GM12878 (cell line): Measurements from ENCODE around the gene VGF. TPM values are rescaled to one million over a fixed set of nuclear protein-coding genes. Genes with fewer than 3 reads are reported as not detected.

Experiments
- ATAC-seq: fragments of 200-7000 bp; cut with Tn5 transposase; 3 replicates; pipeline ENCODE4 v1.9.1; 2020; ENCODE audit warnings: mild to moderate bottlenecking, moderate library complexity
- BruUV-seq: library from RNA; stranded (reverse); fragments of 400-500 nt; replicated peaks from 2 replicates; lab custom pipeline; 2021; lab: Mats Ljungman, UMichigan
- CTCF ChIA-PET: fragments of 300-600 bp; sonication (Branson Sonifier 250); formaldehyde crosslinking; extraction: SDS; loops from one replicate; lab custom pipeline; 2021; ENCODE audit warnings: inconsistent platforms; lab: Yijun Ruan, JAX
- POLR2A ChIA-PET: fragments of 350-600 bp; formaldehyde crosslinking; extraction: SDS; loops from one replicate; lab custom pipeline; 2021; ENCODE audit warnings: inconsistent platforms; lab: Charles Lee
- RAD21 ChIA-PET: fragments of 300-600 bp; sonication (Branson Sonifier 250); formaldehyde crosslinking; loops from one replicate; lab custom pipeline; 2023; ENCODE audit warnings: antibody characterized with exemption; ENCODE audit not compliant: unreplicated experiment; lab: Charles Lee
- SMC1A ChIA-PET: fragments of 300-600 bp; sonication (Branson Sonifier 250); formaldehyde crosslinking; loops from one replicate; lab custom pipeline; 2023; ENCODE audit not compliant: unreplicated experiment, uncharacterized antibody; lab: Charles Lee
- DNase-seq: peaks from one replicate; pipeline ENCODE4 v3.0.0-alpha.2; 2011; ENCODE audit warnings: low read depth, low spot score
- FAIRE-seq: peaks from 3 replicates; lab custom pipeline; 2011; peaks lifted over from hg19 to GRCh38; lab: Jason Lieb, UNC
- H2AFZ ChIP-seq: 2 replicates; pipeline ENCODE4 v1.6.0; 2011; ENCODE audit warnings: low read depth, low read length, control low read depth; ENCODE audit not compliant: control insufficient read depth
- H3K27ac ChIP-seq: 2 replicates; pipeline ENCODE4 v1.5.1; 2011; ENCODE audit warnings: control low read depth; ENCODE audit not compliant: control insufficient read depth, insufficient read depth
- H3K27me3 ChIP-seq, 2 experiments: replicated peaks in 1 of 2; 2 replicates each; pipeline versions ENCODE4 v1.6.0 to v1.6.1; 2011; ENCODE audit warnings: low read length in 1 of 2; ENCODE audit not compliant: control insufficient read depth in 2 of 2, insufficient read depth in 2 of 2
- H3K36me3 ChIP-seq, 2 experiments: 2 replicates each; pipeline ENCODE4 v1.5.1; 2011; ENCODE audit warnings: low read length in 1 of 2; ENCODE audit not compliant: control insufficient read depth in 2 of 2, insufficient read depth in 2 of 2
- H3K4me1 ChIP-seq: 2 replicates; pipeline ENCODE4 v1.6.1; 2011; ENCODE audit warnings: mild to moderate bottlenecking, low read length, moderate library complexity, mixed read lengths; ENCODE audit not compliant: control insufficient read depth, insufficient read depth
- H3K4me2 ChIP-seq: 2 replicates; pipeline ENCODE4 v1.6.0; 2011; ENCODE audit warnings: control low read depth; ENCODE audit not compliant: control insufficient read depth, insufficient read depth
- H3K4me3 ChIP-seq: fragments of 200-600 bp; sonication (generic); 2 replicates; pipeline ENCODE4 v1.5.1; 2016
- H3K79me2 ChIP-seq: 2 replicates; pipeline ENCODE4 v1.6.0; 2011; ENCODE audit warnings: low read length; ENCODE audit not compliant: control insufficient read depth, insufficient read depth
- H3K9ac ChIP-seq: 2 replicates; pipeline ENCODE4 v1.8.0; 2011; ENCODE audit warnings: low read length, control low read depth, mixed read lengths; ENCODE audit not compliant: control insufficient read depth, insufficient read depth
- H3K9me3 ChIP-seq: replicated peaks from 3 replicates; pipeline ENCODE4 v1.5.1; 2011; ENCODE audit warnings: mild to moderate bottlenecking, low read length; ENCODE audit not compliant: control insufficient read depth, insufficient read depth
- H4K20me1 ChIP-seq: 2 replicates; pipeline ENCODE4 v1.6.0; 2011; ENCODE audit not compliant: control insufficient read depth, insufficient read depth
- CHD1 ChIP-seq: IDR thresholded peaks from 2 replicates; pipeline ENCODE4 v1.6.1; 2012; ENCODE audit warnings: low read depth, low read length, improper control_type of control experiment
- ESRRA ChIP-seq: IDR thresholded peaks from 2 replicates; pipeline ENCODE4 v1.6.1; 2012; ENCODE audit warnings: mild to moderate bottlenecking, low read length, improper control_type of control experiment
- MEF2B ChIP-seq: fragments of 450-650 bp; IDR thresholded peaks from 2 replicates; pipeline ENCODE4 v1.6.1; 2018; ENCODE audit warnings: mild to moderate bottlenecking, moderate library complexity; ENCODE audit not compliant: partially characterized antibody, poor library complexity, severe bottlenecking
- MTA3 ChIP-seq: IDR thresholded peaks from 2 replicates; pipeline ENCODE4 v1.6.1; 2012; ENCODE audit warnings: low read length, inconsistent platforms, borderline replicate concordance
- NFIC ChIP-seq: IDR thresholded peaks from 2 replicates; pipeline ENCODE4 v1.6.1; 2012; ENCODE audit warnings: low read depth, mild to moderate bottlenecking, inconsistent platforms, low read length, moderate library complexity
- NR2C1 ChIP-seq: fragments of 450-650 bp; IDR thresholded peaks from 2 replicates; pipeline ENCODE4 v1.6.1; 2017; ENCODE audit warnings: antibody characterized with exemption, mild to moderate bottlenecking, moderate library complexity
- PML ChIP-seq: IDR thresholded peaks from 2 replicates; pipeline ENCODE4 v1.6.1; 2012; ENCODE audit warnings: low read length, inconsistent platforms
- RUNX3 ChIP-seq: IDR thresholded peaks from 2 replicates; pipeline ENCODE4 v1.6.1; 2012; ENCODE audit warnings: low read length, inconsistent platforms
- TCF12 ChIP-seq: IDR thresholded peaks from 2 replicates; pipeline ENCODE4 v1.6.1; 2011; ENCODE audit warnings: low read depth, mild to moderate bottlenecking, low read length
- YBX1 ChIP-seq: fragments of 450-650 bp; IDR thresholded peaks from 2 replicates; pipeline ENCODE4 v1.6.1; 2016; ENCODE audit warnings: antibody characterized with exemption
- ZNF217 ChIP-seq: fragments of 450-650 bp; IDR thresholded peaks from 2 replicates; pipeline ENCODE4 v1.6.1; 2017; ENCODE audit warnings: antibody characterized with exemption, mild to moderate bottlenecking
- ZNF274 ChIP-seq: IDR thresholded peaks from one replicate; pipeline ENCODE4 v1.8.0; 2011; ENCODE audit not compliant: insufficient read length, insufficient read depth
- ZNF622 ChIP-seq: fragments of 450-650 bp; IDR thresholded peaks from 2 replicates; pipeline ENCODE4 v1.6.1; 2017; ENCODE audit warnings: mild to moderate bottlenecking, inconsistent platforms
- ZNF687 ChIP-seq: fragments of 450-650 bp; IDR thresholded peaks from 2 replicates; pipeline ENCODE4 v1.6.1; 2017; ENCODE audit warnings: mild to moderate bottlenecking, moderate library complexity
- WGBS: methylation state at CpG from one replicate; pipeline ENCODE4 v1.1.6; 2016; ENCODE audit warnings: low lambda C conversion rate; ENCODE audit not compliant: insufficient replicate concordance, insufficient coverage; ENCODE audit errors: missing lambda C conversion rate; 5-methylcytosine and 5-hydroxymethylcytosine counted together
- in situ Hi-C: fragments of 300-500 bp; cut with MboI; formaldehyde crosslinking; loops from 9 replicates; pipeline ENCODE4 v1.14.3; 2018; ENCODE audit warnings: mixed read lengths
- intact Hi-C: fragments of 100-400 bp; cut with micrococcal nuclease; formaldehyde crosslinking; loops from one replicate; pipeline ENCODE4 v1.14.2; 2022; ENCODE audit not compliant: unreplicated experiment
- polyA plus RNA-seq, 11 experiments: library from polyadenylated mRNA; depleted of rRNA in 4 of 11; unstranded in 6 of 11; stranded (reverse) in 5 of 11; fragments of >200 nt; fragmentation: Nextera tagmentation in 4 of 11; fragmentation: Illumina TruSeq in 1 of 11; extraction: Ambion mirVana in 4 of 11; extraction: Trizol in 1 of 11; gene quantifications; 1 replicate in 1 of 11; 2 replicates in 10 of 11; pipeline versions ENCODE4 v1.2.1 to v1.2.3, GENCODE V29; 2011 to 2016; ENCODE audit warnings: inconsistent platforms in 2 of 11, missing spikeins in 2 of 11, low read depth in 1 of 11
- total RNA-seq, 4 experiments: library from RNA; depleted of rRNA in 3 of 4; stranded (reverse); fragments of >200 nt in 3 of 4; fragmentation: Illumina TruSeq in 1 of 4; extraction: Trizol in 1 of 4; gene quantifications; 2 replicates each; pipeline versions ENCODE4 v1.2.1 to v1.2.3, GENCODE V29; 2013 to 2021
- TF ChIP-seq, protein P1 (sequence below), 3 experiments: IDR thresholded peaks in 2 of 3; conservative IDR thresholded peaks in 1 of 3; 2 replicates each; pipeline ENCODE4 v1.5.1; 2011; ENCODE audit warnings: low read depth in 3 of 3, low read length in 3 of 3, mild to moderate bottlenecking in 3 of 3, control low read depth in 2 of 3, moderate library complexity in 2 of 3, inconsistent platforms in 1 of 3, mixed read lengths in 1 of 3; ENCODE audit not compliant: control insufficient read depth in 2 of 3, insufficient read depth in 1 of 3; ENCODE audit errors: extremely low read depth in 1 of 3

Gene VGF
- total and polyA plus RNA-seq, 10 of the 15 experiments (the other 5 are each of a cell fraction or from before 2014, with no cell fraction given): 0.09 to 0.25 (median 0.17) TPM; not detected in 6

DNA sequence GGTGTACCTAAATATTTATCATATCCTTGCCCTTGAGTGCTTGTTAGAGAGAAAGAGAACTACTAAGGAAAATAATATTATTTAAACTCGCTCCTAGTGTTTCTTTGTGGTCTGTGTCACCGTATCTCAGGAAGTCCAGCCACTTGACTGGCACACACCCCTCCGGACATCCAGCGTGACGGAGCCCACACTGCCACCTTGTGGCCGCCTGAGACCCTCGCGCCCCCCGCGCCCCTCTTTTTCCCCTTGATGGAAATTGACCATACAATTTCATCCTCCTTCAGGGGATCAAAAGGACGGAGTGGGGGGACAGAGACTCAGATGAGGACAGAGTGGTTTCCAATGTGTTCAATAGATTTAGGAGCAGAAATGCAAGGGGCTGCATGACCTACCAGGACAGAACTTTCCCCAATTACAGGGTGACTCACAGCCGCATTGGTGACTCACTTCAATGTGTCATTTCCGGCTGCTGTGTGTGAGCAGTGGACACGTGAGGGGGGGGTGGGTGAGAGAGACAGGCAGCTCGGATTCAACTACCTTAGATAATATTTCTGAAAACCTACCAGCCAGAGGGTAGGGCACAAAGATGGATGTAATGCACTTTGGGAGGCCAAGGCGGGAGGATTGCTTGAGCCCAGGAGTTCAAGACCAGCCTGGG lies 27.0 kb downstream of the VGF start (continued):
- TF ChIP-seq NFIC: 0 out of 2 replicates have a peak, but pooled peaks have one; percentile 44
- no peak for TF ChIP-seq YBX1
- TF ChIP-seq CHD1: no peak
- no peak for TF ChIP-seq NR2C1

GRCh38 chr7:101137651-101138212 lies 27.6 kb downstream of the VGF start:
- H3K4me3 ChIP-seq: no peak overlapping the region
- peaks cover 3% of the 10 kb centered on the region for H3K4me1 ChIP-seq
- ChIA-PET SMC1A (interaction anchor here (0.6 to 1.6 kb wide), 4 partner anchors 10 to 52 kb away, joined by 3 to 9 read pairs (median 8); partner anchors contain the start of gene TRIM56), POLR2A (interaction anchor here (0.5 to 1.0 kb wide), 4 partner anchors 14 to 248 kb away, joined by 3 to 10 read pairs (median 5); partner anchors contain the start of gene UFSP1), CTCF (interaction anchor here (0.5 to 12.4 kb wide), 20 partner anchors 9 to 248 kb away, joined by 3 to 248 read pairs (median 6); partner anchors contain the start of genes PLOD3, SERPINE1, TRIM56 and UFSP1), RAD21 (interaction anchor here (0.7 to 2.4 kb wide), 11 partner anchors 11 to 248 kb away, joined by 3 to 15 read pairs (median 3); partner anchors contain the start of genes SERPINE1, TRIM56, UFSP1 and VGF)
- H4K20me1 ChIP-seq: no peaks in the 10 kb centered on the region
- no peaks in the 10 kb centered on the region for H3K9me3 ChIP-seq
- no peak overlapping the region for H3K27ac ChIP-seq
- intact Hi-C loops: loop anchor here (5.0 kb wide), 1 partner anchor 50 kb away; the partner anchor contains the start of gene TRIM56
- FAIRE-seq (no peak), DNase-seq (no peak), ATAC-seq (peak; percentile 16)
- no peak overlapping the region for H3K4me2 ChIP-seq
- WGBS: 57% methylated on average over 9 of the region's 9 CpGs
- no peak overlapping the region for H3K9ac ChIP-seq
- H2AFZ ChIP-seq: no peak overlapping the region
- in situ Hi-C loops: no loop called here
- BruUV-seq: no TSS peak
- no peaks in the 10 kb centered on the region for H3K79me2 ChIP-seq
- H3K27me3 ChIP-seq: peaks cover 0 to 2% of the 10 kb centered on the region in 2 experiments; a peak in 1 of 4 replicates
- H3K36me3 ChIP-seq: no peaks in the 10 kb centered on the region
- TF ChIP-seq, protein P1, sequence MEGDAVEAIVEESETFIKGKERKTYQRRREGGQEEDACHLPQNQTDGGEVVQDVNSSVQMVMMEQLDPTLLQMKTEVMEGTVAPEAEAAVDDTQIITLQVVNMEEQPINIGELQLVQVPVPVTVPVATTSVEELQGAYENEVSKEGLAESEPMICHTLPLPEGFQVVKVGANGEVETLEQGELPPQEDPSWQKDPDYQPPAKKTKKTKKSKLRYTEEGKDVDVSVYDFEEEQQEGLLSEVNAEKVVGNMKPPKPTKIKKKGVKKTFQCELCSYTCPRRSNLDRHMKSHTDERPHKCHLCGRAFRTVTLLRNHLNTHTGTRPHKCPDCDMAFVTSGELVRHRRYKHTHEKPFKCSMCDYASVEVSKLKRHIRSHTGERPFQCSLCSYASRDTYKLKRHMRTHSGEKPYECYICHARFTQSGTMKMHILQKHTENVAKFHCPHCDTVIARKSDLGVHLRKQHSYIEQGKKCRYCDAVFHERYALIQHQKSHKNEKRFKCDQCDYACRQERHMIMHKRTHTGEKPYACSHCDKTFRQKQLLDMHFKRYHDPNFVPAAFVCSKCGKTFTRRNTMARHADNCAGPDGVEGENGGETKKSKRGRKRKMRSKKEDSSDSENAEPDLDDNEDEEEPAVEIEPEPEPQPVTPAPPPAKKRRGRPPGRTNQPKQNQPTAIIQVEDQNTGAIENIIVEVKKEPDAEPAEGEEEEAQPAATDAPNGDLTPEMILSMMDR (IDR thresholded peaks at IDR 0.05 in 2 of 3, conservative IDR thresholded peaks at IDR 0.05 in 1 of 3; ENCODE audit: control insufficient read depth in 2 of 3, extremely low read depth in 1 of 3, insufficient read depth in 1 of 3, low read depth in 3 of 3, low read length in 3 of 3): no peak
- no peak for TF ChIP-seq RUNX3
- TF ChIP-seq ESRRA: no peak
- no peak for TF ChIP-seq MEF2B
- TF ChIP-seq ZNF622: no peak
- no peak for TF ChIP-seq ZNF274
- TF ChIP-seq ZNF217: no peak
- no peak for TF ChIP-seq PML
- no peak for TF ChIP-seq MTA3
- no peak for TF ChIP-seq TCF12
- no peak for TF ChIP-seq ZNF687
